ENCODE measurements around the gene KPTN. TPM values are rescaled to one million over a fixed set of nuclear protein-coding genes. Genes with fewer than 3 reads are reported as not detected.

Gene KPTN
- total RNA-seq, 1 donor: 2.6 TPM

DNA sequence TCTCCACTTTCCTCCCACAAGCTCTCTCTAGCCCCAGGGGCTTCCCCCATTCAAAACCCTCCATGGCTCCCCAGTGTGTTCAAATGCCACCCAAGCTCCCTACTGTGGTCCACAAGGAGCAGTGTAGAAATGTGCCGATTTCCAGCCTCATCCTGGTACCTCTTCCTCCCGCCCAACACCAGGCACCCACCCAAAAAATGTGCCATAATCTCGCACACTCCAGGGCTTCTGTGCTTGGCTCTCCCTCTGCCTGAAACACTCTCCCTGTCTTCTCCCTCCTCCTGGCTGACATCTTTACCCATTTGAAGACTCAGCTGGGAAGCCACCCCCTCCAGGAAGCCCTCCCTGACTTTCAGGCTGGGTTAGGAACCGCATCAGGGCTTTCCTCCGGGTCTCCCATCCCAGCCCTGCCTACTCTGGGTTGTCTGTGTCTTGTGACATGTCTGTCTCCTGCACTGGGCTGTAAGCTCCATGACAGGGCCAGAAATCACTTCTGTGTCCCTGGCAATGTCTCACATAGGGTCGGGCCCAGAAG lies 48.1 kb downstream of the KPTN start:
- TF ChIP-seq, protein P1, sequence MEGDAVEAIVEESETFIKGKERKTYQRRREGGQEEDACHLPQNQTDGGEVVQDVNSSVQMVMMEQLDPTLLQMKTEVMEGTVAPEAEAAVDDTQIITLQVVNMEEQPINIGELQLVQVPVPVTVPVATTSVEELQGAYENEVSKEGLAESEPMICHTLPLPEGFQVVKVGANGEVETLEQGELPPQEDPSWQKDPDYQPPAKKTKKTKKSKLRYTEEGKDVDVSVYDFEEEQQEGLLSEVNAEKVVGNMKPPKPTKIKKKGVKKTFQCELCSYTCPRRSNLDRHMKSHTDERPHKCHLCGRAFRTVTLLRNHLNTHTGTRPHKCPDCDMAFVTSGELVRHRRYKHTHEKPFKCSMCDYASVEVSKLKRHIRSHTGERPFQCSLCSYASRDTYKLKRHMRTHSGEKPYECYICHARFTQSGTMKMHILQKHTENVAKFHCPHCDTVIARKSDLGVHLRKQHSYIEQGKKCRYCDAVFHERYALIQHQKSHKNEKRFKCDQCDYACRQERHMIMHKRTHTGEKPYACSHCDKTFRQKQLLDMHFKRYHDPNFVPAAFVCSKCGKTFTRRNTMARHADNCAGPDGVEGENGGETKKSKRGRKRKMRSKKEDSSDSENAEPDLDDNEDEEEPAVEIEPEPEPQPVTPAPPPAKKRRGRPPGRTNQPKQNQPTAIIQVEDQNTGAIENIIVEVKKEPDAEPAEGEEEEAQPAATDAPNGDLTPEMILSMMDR (IDR thresholded peaks at IDR 0.05; ENCODE audit: insufficient read depth, low read depth, low read length): no peak
- DNase-seq (ENCODE audit: low read depth): no peak

GRCh38 chr19:47435196-47435595 lies 48.8 kb downstream of the KPTN start:
- TF ChIP-seq, protein P1 (IDR thresholded peaks at IDR 0.05; ENCODE audit: insufficient read depth, low read depth, low read length): no peak
- DNase-seq (ENCODE audit: low read depth): no peak
- H3K4me3 ChIP-seq (ENCODE audit: low read depth, low read length): no peak overlapping the region

More for the DNA sequence above, 48.1 kb downstream of the KPTN start:
- no peak overlapping the region for H3K4me3 ChIP-seq (ENCODE audit: low read depth, low read length)

DNA sequence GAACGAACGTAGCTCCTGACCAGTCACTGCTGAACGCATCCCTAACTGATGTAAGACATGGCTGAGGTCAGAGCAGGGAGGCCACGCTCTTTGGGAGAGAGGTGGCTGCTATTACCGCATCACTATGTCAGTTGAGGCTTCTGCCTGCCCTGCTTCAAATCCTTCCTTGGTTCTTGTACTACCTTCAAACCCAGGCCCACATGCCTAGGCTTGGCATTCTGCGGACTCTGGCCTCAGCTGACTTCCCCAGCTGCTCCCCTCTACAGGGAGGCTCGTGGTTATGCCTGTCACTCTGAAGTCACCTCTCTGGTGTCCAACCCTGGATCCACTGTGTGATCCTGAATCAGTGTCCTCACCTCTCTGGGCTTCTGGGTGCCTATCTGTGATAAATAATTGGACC lies 49.9 kb downstream of the KPTN start:
- H3K4me3 ChIP-seq (ENCODE audit: low read depth, low read length): no peak overlapping the region
- TF ChIP-seq, protein P1 (IDR thresholded peaks at IDR 0.05; ENCODE audit: insufficient read depth, low read depth, low read length): no peak
- DNase-seq (ENCODE audit: low read depth): no peak

GRCh38 chr19:47433121-47433520 lies 50.9 kb downstream of the KPTN start:
- TF ChIP-seq, protein P1 (IDR thresholded peaks at IDR 0.05; ENCODE audit: insufficient read depth, low read depth, low read length): no peak
- no peak overlapping the region for H3K4me3 ChIP-seq (ENCODE audit: low read depth, low read length)
- no peak for DNase-seq (ENCODE audit: low read depth)

- TF ChIP-seq, protein P1 (IDR thresholded peaks at IDR 0.05; ENCODE audit: insufficient read depth, low read depth, low read length): no peak
- no peak for DNase-seq (ENCODE audit: low read depth)
These were observed 51.5 kb downstream of the KPTN start for GRCh38 chr19:47432499-47432898.

DNA sequence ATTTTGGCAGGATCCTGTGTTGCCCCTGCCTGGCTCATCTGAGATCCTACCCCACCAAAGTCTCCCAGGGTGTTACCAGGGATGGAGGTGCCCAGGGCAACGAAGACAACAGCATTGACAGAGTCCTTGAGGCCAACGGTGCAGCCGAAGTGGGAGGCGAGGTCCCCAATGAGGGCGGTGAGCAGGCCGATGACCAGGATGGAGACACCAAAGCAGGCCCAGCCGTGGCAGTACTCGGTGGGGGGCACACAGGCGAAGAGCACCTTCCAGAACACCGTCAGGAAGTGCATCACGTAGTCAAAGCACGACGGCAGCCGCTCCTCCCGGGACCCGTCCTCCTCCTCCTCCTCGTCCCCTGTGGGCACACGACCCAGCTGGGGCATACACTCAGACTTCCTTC lies 51.9 kb downstream of the KPTN start:
- TF ChIP-seq, protein P1 (IDR thresholded peaks at IDR 0.05; ENCODE audit: insufficient read depth, low read depth, low read length): no peak
- no peak for DNase-seq (ENCODE audit: low read depth)
- no peak overlapping the region for H3K4me3 ChIP-seq (ENCODE audit: low read depth, low read length)

More at GRCh38 chr19:47432499-47432898, 51.5 kb downstream of the KPTN start:
- H3K4me3 ChIP-seq (ENCODE audit: low read depth, low read length): no peak overlapping the region

Measured in fibroblast of villous mesenchyme (primary cell).